ENCODE data around the gene PDE6A.

The PDE6A gene

GRCh38 chr5:149828161-149829011 lies 116.2 kb downstream of the PDE6A start:
- H3K4me3 ChIP-seq (replicated peaks; ENCODE audit: insufficient read depth, low read length): no peak overlapping the region
- H3K27ac ChIP-seq (replicated peaks): no peak overlapping the region
- DNase-seq (ENCODE audit: low read depth in 1 of 2, low spot score in 1 of 2): peak; percentile 58 to 91
- peak; percentile 87 for TF ChIP-seq CTCF (IDR thresholded peaks at IDR 0.05; ENCODE audit: insufficient read depth, low read length)
- TF ChIP-seq GABPA (IDR thresholded peaks at IDR 0.05; ENCODE audit: low read depth): no peak
- H3K27me3 ChIP-seq (ENCODE audit: insufficient read depth, poor library complexity, severe bottlenecking): no peaks in the 10 kb centered on the region

GRCh38 chr5:149827546-149827945 lies 117.0 kb downstream of the PDE6A start:
- Histone ChIP-seq H3K27me3 (ENCODE audit: insufficient read depth, poor library complexity, severe bottlenecking) (no peaks in the 10 kb centered on the region), H3K4me3 (replicated peaks; ENCODE audit: insufficient read depth, low read length) (no peak overlapping the region), H3K27ac (replicated peaks) (no peak overlapping the region)
- TF ChIP-seq CTCF (IDR thresholded peaks at IDR 0.05; ENCODE audit: insufficient read depth, low read length): no peak
- TF ChIP-seq SPI1 (IDR thresholded peaks at IDR 0.05; ENCODE audit: borderline replicate concordance, low read depth): no peak
- TF ChIP-seq POLR2AphosphoS5 (IDR thresholded peaks at IDR 0.05; ENCODE audit: low read depth): no peak
- TF ChIP-seq GABPA (IDR thresholded peaks at IDR 0.05; ENCODE audit: low read depth): no peak
- TF ChIP-seq REST (IDR thresholded peaks at IDR 0.05; ENCODE audit: insufficient replicate concordance, low read depth): no peak
- DNase-seq (ENCODE audit: low read depth in 1 of 2, low spot score in 1 of 2): no peak

GRCh38 chr5:149827086-149827485 lies 117.5 kb downstream of the PDE6A start:
- Histone ChIP-seq H3K27ac (replicated peaks) (no peak overlapping the region), H3K4me3 (replicated peaks; ENCODE audit: insufficient read depth, low read length) (no peak overlapping the region), H3K27me3 (ENCODE audit: insufficient read depth, poor library complexity, severe bottlenecking) (no peaks in the 10 kb centered on the region)
- DNase-seq (ENCODE audit: low read depth in 1 of 2, low spot score in 1 of 2): no peak
- TF ChIP-seq REST (IDR thresholded peaks at IDR 0.05; ENCODE audit: insufficient replicate concordance, low read depth): no peak
- TF ChIP-seq GABPA (IDR thresholded peaks at IDR 0.05; ENCODE audit: low read depth): no peak
- TF ChIP-seq POLR2AphosphoS5 (IDR thresholded peaks at IDR 0.05; ENCODE audit: low read depth): no peak
- no peak for TF ChIP-seq CTCF (IDR thresholded peaks at IDR 0.05; ENCODE audit: insufficient read depth, low read length)
- no peak for TF ChIP-seq SPI1 (IDR thresholded peaks at IDR 0.05; ENCODE audit: borderline replicate concordance, low read depth)

Data from HL-60 (cell line).